H1 (cell line): Measurements from ENCODE around the gene PLEKHA5. TPM values are rescaled to one million over a fixed set of nuclear protein-coding genes. Genes with fewer than 3 reads are reported as not detected.

ENCODE experiments used
- CBX5 ChIP-seq: fragments of 300-800, 300-1000 bp; sonication (generic); IDR thresholded peaks from 2 replicates; pipeline ENCODE4 v1.7.1; 2016; ENCODE audit warnings: antibody characterized with exemption, low read length, low read depth
- CHD7 ChIP-seq: fragments of 300-600 bp; sonication (generic); IDR thresholded peaks from 2 replicates; pipeline ENCODE4 v1.7.1; 2012; ENCODE audit warnings: low read length, moderate library complexity, mild to moderate bottlenecking, inconsistent platforms; ENCODE audit not compliant: insufficient replicate concordance
- SIRT6 ChIP-seq: IDR thresholded peaks from one replicate; pipeline ENCODE4 v1.7.1; 2012; ENCODE audit warnings: low read length, inconsistent platforms
- polyA plus RNA-seq, 7 experiments: library from polyadenylated mRNA; depleted of rRNA in 3 of 7; stranded (reverse) in 5 of 7; unstranded in 2 of 7; fragments of >200 nt in 5 of 7; fragments of 200-250 nt in 2 of 7; gene quantifications; 1 replicate in 5 of 7; 2 replicates in 1 of 7; 4 replicates in 1 of 7; pipeline versions ENCODE4 v1.2.1 to v1.2.3, GENCODE V29; 2011 to 2013; ENCODE audit warnings: missing spikeins in 2 of 7, mixed read lengths in 2 of 7
- total RNA-seq: library from RNA; stranded (reverse); fragmentation: NEBNext Ultra II Directional; extraction: Animal tissue kit (Norgen Biotek cat#: 25700); gene quantifications from 2 replicates; pipeline ENCODE4 v1.2.1, GENCODE V29; 2021

Gene PLEKHA5
- total and polyA plus RNA-seq, 2 of the 8 experiments (the other 6 are each of a cell fraction or from before 2014, with no cell fraction given): 17.2 to 66.1 TPM

GRCh38 chr12:19167708-19168107 is 38.2 kb downstream of the PLEKHA5 start (continued):
- no peak for TF ChIP-seq CHD7
- TF ChIP-seq CBX5: no peak
- TF ChIP-seq SIRT6: no peak
